Retinal pigment epithelial cell (primary cell): ENCODE data around the gene WSCD2.

Experiments
- DNase-seq: peaks from one replicate; pipeline ENCODE4 v3.0.0-alpha.2; 2010; ENCODE audit warnings: low read depth
- H3K4me3 ChIP-seq: 2 replicates; pipeline ENCODE4 v1.5.1; 2011; ENCODE audit warnings: mild to moderate bottlenecking, low read length, control low read depth, moderate library complexity
- CTCF ChIP-seq: conservative IDR thresholded peaks from 2 replicates; pipeline ENCODE4 v1.5.1; 2011; ENCODE audit warnings: low read depth, low read length, control low read depth, inconsistent platforms

Gene WSCD2

GRCh38 chr12:108255252-108255602 is 126.1 kb downstream of the WSCD2 start:
- no peak for TF ChIP-seq CTCF
- no peak overlapping the region for H3K4me3 ChIP-seq

GRCh38 chr12:108257004-108257403 is 127.9 kb downstream of the WSCD2 start:
- no peak overlapping the region for H3K4me3 ChIP-seq
- no peak for DNase-seq
- no peak for TF ChIP-seq CTCF

More at GRCh38 chr12:108255252-108255602, 126.1 kb downstream of the WSCD2 start:
- DNase-seq = no peak

- no peak for TF ChIP-seq CTCF
- H3K4me3 ChIP-seq = no peak overlapping the region
- DNase-seq = no peak
These were observed 128.6 kb downstream of the WSCD2 start for GRCh38 chr12:108257610-108258106.

GRCh38 chr12:108260039-108260438 is 131.0 kb downstream of the WSCD2 start:
- DNase-seq = no peak
- TF ChIP-seq CTCF = no peak
- no peak overlapping the region for H3K4me3 ChIP-seq

- DNase-seq = no peak
- no peak overlapping the region for H3K4me3 ChIP-seq
- no peak for TF ChIP-seq CTCF
These were observed 131.9 kb downstream of the WSCD2 start for GRCh38 chr12:108260969-108261368.

- TF ChIP-seq CTCF = no peak
- H3K4me3 ChIP-seq = no peak overlapping the region
- DNase-seq = no peak
These were observed 136.4 kb downstream of the WSCD2 start for GRCh38 chr12:108265505-108265904.

GRCh38 chr12:108266131-108266530 is 137.0 kb downstream of the WSCD2 start:
- no peak for DNase-seq
- H3K4me3 ChIP-seq = no peak overlapping the region
- TF ChIP-seq CTCF = no peak
